HG03159 (cell line): ENCODE measurements around the gene PCDHGA1.

ENCODE experiments used
- ATAC-seq: cut with Tn5 transposase; IDR thresholded peaks from one replicate; pipeline ENCODE4 v1.9.1; 2021; ENCODE audit warnings: mild to moderate bottlenecking, moderate library complexity; ENCODE audit not compliant: unreplicated experiment

The PCDHGA1 gene

GRCh38 chr5:141511771-141512325, 181.5 kb downstream of the PCDHGA1 start:
- ATAC-seq: no peak

GRCh38 chr5:141512390-141512910, 182.1 kb downstream of the PCDHGA1 start:
- ATAC-seq: peak; percentile 29

DNA sequence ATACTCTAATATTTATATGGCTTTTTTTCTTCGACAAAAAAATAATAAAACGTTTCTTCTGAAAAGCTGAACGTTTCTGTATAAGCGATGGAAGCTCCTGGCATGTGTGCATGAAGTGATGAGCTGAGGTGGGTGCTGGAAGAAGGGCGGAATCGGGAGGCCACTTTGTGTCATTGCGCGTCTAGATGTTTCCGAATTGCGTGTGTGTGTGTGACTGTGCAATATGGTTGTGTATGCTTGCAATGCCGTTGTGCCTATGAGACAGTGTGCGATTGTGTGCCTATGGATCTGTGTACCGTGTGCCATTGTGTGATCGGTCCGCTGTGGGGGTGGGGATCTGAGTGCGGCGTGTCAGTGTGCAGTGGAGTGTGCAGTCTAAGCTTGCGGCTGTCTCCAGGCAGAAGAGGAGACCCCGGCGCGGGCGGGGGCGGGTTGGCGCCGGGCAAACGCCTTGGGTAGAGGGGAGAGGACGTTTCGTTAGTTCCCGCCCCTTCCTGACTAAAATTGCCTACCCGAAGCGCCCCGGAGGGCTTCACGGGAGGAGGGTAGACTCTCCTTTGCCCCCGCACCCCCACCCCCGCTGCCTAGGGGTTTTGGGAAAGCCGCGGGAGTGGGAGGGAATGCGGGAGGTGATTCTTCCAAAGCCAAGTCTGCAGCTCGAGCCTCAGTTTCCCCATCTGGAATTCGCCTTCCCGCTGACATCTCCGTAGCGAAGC, 182.8 kb downstream of the PCDHGA1 start:
- ATAC-seq: no peak

- peak; percentile 25 for ATAC-seq
Observed at GRCh38 chr5:141513627-141514329, 183.5 kb downstream of the PCDHGA1 start.

GRCh38 chr5:141514330-141515133, 184.2 kb downstream of the PCDHGA1 start:
- no peak for ATAC-seq

DNA sequence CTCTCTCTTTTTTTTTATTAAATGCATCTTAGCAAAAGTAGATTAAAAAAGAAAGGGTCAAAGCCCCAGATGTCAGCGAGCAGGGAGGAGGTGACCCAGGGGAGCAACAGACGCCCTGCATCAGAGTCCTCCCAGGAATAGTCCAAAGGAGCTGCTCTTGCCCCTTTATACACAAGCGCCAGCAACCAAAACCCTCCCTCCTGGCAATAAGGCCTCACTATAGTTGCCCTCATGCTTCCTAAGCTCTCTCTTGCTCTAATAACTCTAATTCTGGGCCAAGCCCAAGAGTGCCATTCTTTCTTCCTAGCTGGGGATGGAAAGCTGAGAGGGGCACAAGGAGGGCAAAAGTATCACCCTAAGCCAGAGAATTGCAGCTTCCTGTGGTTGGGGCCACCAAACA, 184.8 kb downstream of the PCDHGA1 start:
- no peak for ATAC-seq

DNA sequence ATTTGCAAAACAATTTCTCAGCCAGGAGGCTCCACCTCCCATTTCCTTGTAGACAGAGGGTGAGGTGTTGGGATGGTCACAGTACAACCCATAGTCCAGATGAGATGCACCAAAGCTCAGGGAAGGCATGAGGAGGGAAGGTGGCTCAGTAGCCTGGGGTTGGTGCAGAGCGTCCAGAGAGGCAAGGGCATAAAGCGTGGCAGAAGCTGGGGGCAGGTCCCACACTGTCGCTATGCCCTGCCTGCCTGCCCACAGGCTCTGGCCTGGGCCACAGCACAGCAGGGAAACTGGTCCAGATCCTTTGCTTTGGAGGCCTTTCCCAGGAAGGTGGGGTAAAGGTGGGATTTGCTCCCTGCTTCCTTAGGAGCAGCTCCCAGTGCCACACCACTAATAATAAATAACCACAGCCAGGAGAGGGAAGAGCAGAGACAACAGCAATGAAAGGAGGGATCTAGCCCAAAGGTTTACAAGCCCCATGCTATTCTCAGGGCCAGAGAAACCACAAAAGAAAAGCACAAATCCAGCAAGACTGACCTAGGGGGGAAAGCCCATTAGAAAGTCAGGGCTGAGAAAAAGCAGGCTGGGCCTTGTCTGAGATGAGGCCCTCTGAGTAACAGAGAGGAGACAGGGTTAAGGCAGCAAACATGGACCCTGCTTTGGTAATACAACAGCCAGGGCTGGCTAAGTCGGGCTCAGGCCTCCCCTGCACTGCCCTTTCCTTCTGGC, 185.8 kb downstream of the PCDHGA1 start:
- ATAC-seq: no peak

DNA sequence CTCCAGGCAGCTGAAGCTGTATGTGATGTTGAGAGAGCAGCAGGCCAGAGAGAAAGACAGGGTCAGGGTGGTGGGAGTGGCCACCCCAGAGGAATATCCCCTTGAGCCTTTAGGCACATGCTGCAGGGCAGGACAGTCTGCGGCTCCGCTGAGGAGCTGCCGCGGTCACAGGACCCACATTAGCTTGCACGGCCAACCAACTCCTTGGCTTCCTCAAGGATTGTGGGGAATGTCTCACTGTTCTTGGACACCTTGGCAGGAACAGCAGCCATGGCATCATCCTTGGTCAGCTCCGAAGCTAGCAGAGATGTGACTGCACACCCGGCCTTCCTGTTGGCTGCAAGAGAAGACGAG, 186.3 kb downstream of the PCDHGA1 start:
- ATAC-seq: no peak

- ATAC-seq: no peak
Observed at GRCh38 chr5:141517312-141517711, 187.0 kb downstream of the PCDHGA1 start.

DNA sequence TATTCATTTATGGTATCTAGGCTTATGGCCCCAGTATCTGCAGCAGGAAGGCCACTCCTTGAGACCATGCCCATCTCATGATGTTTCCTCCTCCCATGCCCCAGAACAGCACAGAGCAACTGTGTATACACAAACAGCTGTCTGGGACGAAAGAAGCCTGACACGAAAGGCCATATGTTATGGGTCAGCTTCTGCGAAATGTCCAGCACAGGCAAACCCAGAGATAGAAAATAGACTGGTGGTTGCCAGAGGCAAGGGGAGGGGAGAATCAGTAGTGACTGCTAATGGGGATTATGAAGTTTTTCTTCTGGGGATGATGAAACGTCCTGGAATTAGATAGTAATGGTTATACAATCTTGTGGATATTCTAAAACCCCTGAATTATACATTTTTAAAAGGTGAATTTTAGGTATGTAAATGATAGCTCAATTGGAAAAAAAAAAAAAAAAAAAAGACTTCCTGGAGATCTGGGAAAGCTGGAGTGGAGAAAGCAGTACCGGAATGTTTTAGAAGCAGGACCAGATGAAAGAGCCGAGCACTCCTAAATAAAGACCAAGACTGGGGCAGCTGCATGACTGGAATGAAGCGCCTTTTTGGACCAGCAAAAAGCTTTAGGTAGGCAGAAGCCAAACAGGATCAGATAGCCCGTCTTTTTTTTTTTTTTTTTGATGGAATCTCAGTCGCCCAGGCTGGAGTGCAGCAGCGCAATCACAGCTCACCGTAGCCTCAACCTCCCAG, 187.7 kb downstream of the PCDHGA1 start:
- no peak for ATAC-seq

DNA sequence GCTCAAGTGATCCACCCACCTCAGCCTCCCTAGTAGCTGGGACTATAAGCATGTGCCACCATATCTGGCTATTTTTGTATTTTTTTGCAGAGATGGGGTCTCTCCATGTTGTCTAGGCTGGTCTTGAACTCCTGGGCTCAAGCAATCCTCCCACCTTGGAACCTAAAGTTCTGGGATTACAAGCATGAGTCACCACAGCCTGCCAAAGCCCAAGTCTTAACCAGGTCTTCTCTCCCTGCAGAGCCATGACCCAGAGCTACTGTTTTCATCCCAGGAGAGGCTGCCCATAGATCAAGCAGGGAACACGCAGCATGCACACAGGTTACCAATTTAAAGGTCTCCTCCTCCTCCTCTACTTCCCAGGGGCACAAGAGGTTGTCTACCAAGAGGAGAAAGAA, 188.3 kb downstream of the PCDHGA1 start:
- no peak for ATAC-seq

GRCh38 chr5:141519605-141520565, 189.6 kb downstream of the PCDHGA1 start:
- no peak for ATAC-seq

- no peak for ATAC-seq
Observed at GRCh38 chr5:141521244-141521781, 191.0 kb downstream of the PCDHGA1 start.

GRCh38 chr5:141522301-141522700, 192.0 kb downstream of the PCDHGA1 start:
- ATAC-seq: no peak

GRCh38 chr5:141523991-141524390, 193.7 kb downstream of the PCDHGA1 start:
- ATAC-seq: no peak

DNA sequence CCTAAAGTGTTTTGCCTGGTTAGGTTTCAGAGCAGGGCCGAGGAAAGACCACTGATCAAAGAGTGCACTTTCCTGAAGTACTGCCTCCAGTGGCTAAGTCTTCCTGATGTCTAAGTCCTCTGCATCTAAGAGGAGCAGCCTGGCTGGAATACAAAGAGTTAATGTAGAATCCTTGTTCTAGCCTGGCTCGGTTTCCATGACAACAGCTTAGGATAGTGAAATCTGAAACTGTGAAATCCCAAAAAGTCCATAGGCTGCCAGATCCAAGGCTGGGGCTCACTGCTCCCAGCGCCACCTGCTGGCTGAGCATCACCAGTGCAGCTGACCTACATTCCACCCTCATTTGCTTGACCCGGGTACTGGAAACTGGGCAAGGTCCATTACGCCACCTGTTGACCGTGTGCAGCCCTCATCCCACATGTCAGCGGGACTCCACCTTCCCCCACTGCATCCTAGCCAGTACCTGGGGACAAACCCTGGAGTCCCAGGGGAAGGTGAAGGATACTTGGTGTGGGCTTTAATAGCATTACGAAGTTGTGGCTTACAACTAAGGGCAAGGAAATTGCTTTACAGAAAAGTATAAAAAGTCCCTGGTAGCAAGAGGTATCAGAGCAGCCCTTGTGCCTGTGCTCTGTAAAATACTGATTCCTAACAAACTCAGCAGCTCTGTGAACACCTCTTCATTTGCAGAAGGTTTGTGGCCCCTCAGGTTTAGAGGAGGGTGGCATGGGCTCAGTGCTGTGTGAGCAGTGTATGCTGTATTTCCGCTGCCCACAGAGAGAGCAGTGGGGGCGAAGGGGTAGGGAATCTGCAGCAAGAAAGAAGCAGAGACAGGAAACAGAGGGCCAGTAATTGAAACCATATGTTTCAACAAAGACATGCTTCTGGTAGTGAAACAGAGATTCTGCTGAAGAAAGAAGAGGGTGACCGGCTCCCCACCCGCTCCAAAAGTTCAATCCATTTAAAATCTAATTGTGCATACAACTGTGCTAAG, 194.6 kb downstream of the PCDHGA1 start:
- peak; percentile 62 for ATAC-seq

DNA sequence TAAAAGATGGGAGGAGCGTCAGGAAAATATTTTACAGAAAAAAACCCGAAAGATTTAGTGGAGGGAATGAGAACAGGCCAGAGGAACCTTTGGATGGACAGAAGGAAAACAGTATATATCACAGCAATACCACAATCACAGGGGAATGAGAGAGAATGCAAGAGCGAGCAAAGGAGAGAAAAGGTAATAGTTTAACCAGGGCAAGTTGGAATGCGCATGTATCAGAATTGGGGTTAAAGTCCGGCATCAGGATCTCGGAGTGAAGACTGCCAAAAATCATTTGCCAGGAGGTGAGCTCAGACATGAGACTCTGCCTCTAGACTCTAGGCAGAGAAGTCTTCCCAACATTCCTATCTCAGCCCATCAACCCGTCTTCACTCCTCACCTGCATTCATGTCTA, 195.3 kb downstream of the PCDHGA1 start:
- no peak for ATAC-seq
